Stomach smooth muscle (tissue), 2 donors: Measurements from ENCODE around the gene CAV2.

Experiments
- H3K27ac ChIP-seq: one replicate; pipeline ENCODE4 v1.7.0; 2013; ENCODE audit warnings: mild to moderate bottlenecking, low read length, inconsistent platforms
- H3K27me3 ChIP-seq, 2 donors: one replicate each; pipeline ENCODE4 v1.7.0; 2013; ENCODE audit warnings: low read length in 2 of 2; ENCODE audit not compliant: insufficient read depth in 2 of 2, control insufficient read depth in 1 of 2
- H3K36me3 ChIP-seq, 2 donors: one replicate each; pipeline ENCODE4 v1.7.0; 2013; ENCODE audit warnings: low read length in 2 of 2; ENCODE audit not compliant: control insufficient read depth in 2 of 2, insufficient read depth in 2 of 2
- H3K4me1 ChIP-seq: one replicate; pipeline ENCODE4 v1.7.0; 2013; ENCODE audit warnings: low read length; ENCODE audit not compliant: control insufficient read depth, insufficient read depth
- H3K4me3 ChIP-seq, 2 donors: one replicate each; pipeline ENCODE4 v1.7.0; 2013; ENCODE audit warnings: low read length in 2 of 2
- H3K9ac ChIP-seq, 2 donors: one replicate each; pipeline ENCODE4 v1.7.0; 2013; ENCODE audit warnings: low read length in 2 of 2, mild to moderate bottlenecking in 1 of 2
- H3K9me3 ChIP-seq, 2 donors: one replicate each; pipeline ENCODE4 v1.7.0; 2013; ENCODE audit warnings: low read length in 2 of 2; ENCODE audit not compliant: control insufficient read depth in 2 of 2
- donor health status: healthy.
- donor health status: Pancreatic carcinoma.

Gene CAV2

DNA sequence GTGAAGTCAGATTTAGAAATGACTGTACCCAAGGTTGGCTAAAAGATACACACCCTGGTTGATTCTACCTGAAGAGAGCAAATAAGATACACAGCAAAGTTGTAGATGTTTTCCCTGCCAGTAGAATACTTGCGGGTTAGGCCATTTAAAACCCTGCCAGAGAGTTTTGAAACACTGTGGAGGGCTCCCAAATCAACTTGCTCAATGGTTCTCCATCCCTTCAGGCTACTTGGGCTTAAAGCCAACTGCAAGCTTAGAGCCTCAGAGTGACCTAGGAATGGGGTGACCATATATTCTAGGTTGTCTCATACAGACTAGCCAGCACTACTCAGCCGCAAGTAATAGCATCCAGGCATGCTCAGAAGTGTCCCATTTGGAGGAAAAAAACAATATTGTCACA lies 35.3 kb downstream of the CAV2 start:
- Histone ChIP-seq H3K27me3 (no peaks in the 10 kb centered on the region), H3K4me3 (peak overlapping the region in 1 of 2 donors; percentile 26), H3K9me3 (no peaks in the 10 kb centered on the region), H3K4me1 (peaks cover 35% of the 10 kb centered on the region), H3K27ac (peak overlapping the region; percentile 50), H3K36me3 (peaks cover 21 to 32% of the 10 kb centered on the region in 2 donors), H3K9ac (no peak overlapping the region)

DNA sequence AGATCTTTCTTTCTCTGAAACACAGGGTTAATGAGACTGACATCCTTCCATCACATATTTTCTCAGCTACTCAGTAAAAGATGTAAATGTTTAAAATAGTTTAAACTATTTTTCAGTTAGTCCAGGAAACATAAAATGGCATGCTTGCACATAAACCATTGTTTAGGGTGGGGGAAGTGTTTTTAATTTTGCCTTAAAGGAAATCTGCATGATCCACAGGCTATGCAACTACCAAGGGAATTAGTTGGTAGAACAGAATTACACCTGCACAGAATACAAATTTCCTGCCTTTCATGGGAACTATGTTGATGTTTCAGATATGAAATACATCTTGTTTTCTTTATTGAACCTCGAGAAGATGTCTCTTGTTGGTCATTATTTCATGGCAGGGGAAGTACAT lies 35.9 kb downstream of the CAV2 start:
- Histone ChIP-seq H3K9ac (no peak overlapping the region), H3K9me3 (no peaks in the 10 kb centered on the region), H3K27ac (peak overlapping the region; percentile 50), H3K4me3 (no peak overlapping the region), H3K27me3 (no peaks in the 10 kb centered on the region), H3K36me3 (peaks cover 20 to 32% of the 10 kb centered on the region in 2 donors), H3K4me1 (peaks cover 29% of the 10 kb centered on the region)

DNA sequence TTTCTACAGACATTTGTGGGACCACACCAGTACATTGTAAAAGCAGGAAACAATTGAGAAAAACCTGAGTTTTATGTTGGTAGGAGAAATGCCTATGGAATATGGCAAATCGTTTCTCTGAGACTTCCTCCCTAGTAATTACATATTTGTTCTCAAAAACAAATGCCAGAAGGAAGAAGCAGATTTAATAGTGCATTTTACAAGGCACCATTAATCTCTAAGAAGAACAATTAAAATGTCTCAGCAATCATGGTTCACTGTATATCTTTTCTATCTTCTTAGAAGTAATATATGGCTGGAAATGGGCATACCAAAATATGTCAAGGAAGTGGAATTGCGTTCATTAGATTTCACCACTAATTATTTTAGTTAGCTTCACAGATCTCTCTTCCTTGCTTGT lies 38.6 kb downstream of the CAV2 start:
- H3K27ac ChIP-seq: peak overlapping the region; percentile 65
- peaks cover 29% of the 10 kb centered on the region for H3K4me1 ChIP-seq

DNA sequence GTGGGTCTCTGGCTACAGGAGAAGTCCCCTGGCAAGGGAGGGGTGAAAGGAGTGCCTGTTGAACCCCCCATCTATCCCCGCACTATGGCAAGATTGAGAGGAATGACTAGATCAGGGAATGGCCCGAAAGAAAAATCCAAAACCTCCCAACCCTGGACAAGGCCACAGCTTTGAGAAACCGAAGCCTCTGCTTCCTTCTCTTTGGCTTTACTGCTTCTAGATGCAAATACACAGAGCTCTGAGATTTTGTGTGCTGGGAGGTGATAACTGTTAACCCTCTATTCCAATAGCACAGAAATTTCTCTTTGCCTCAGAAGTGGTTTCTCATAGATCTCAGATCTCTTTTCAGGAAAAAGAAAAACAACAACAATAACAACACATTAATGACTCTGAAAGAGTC lies 40.3 kb downstream of the CAV2 start:
- H3K9me3 ChIP-seq: no peaks in the 10 kb centered on the region
- H3K27ac ChIP-seq: peak overlapping the region; percentile 37
- no peaks in the 10 kb centered on the region for H3K27me3 ChIP-seq
- H3K4me1 ChIP-seq: peaks cover 25% of the 10 kb centered on the region
- peaks cover 16 to 29% of the 10 kb centered on the region in 2 donors for H3K36me3 ChIP-seq
- H3K9ac ChIP-seq: peak overlapping the region in 1 of 2 donors; percentile 17
- H3K4me3 ChIP-seq: no peak overlapping the region

More for the DNA sequence above, 38.6 kb downstream of the CAV2 start:
- Histone ChIP-seq H3K27me3 (no peaks in the 10 kb centered on the region), H3K9me3 (no peaks in the 10 kb centered on the region), H3K36me3 (peaks cover 18 to 32% of the 10 kb centered on the region in 2 donors), H3K9ac (no peak overlapping the region), H3K4me3 (no peak overlapping the region)

DNA sequence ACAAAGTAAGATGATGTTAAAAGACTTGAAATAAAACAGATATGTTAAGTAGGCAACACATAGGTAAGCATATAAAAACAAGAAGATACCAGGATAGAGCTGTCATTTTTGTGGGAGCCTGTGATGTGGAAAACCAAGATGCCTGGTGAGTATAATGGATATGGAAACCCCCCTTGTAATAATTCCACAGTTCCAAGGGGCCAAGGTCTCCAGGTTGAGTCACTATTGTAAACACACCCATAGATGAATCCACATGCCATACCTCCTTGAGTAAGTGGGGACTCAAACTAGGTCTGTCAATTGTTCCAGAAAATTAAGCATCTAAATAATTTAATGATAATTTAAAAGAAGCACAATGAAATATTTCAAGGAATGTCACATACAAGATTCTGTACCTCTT lies 41.2 kb downstream of the CAV2 start:
- peak overlapping the region; percentile 3 for H3K27ac ChIP-seq
- H3K4me3 ChIP-seq: no peak overlapping the region
- no peaks in the 10 kb centered on the region for H3K9me3 ChIP-seq
- H3K9ac ChIP-seq: no peak overlapping the region
- H3K4me1 ChIP-seq: peaks cover 22% of the 10 kb centered on the region
- H3K36me3 ChIP-seq: peaks cover 13 to 22% of the 10 kb centered on the region in 2 donors
- H3K27me3 ChIP-seq: no peaks in the 10 kb centered on the region

DNA sequence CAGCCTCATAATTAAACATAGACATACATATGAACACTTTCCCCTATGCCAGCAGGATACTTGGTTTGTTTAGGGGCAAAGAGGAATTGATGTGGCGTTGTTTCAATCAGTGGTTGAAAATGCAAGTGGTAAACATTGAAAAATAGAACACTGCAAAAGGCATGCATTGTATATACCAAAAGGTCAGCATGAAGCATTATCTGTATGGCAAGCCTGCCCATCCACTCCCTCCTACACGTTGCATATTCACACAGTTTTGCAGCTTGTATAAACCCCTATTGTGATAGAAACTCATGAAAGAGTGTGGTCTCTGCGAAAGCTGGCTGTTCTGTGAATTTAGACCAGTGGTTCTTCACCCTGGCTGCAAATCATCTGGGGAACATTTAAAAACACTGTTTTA lies 42.4 kb downstream of the CAV2 start:
- Histone ChIP-seq H3K4me1 (peaks cover 23% of the 10 kb centered on the region), H3K27ac (peak overlapping the region; percentile 68), H3K4me3 (no peak overlapping the region), H3K9ac (peak overlapping the region in 1 of 2 donors; percentile 4), H3K9me3 (no peaks in the 10 kb centered on the region), H3K36me3 (peaks cover 13 to 18% of the 10 kb centered on the region in 2 donors), H3K27me3 (no peaks in the 10 kb centered on the region)

DNA sequence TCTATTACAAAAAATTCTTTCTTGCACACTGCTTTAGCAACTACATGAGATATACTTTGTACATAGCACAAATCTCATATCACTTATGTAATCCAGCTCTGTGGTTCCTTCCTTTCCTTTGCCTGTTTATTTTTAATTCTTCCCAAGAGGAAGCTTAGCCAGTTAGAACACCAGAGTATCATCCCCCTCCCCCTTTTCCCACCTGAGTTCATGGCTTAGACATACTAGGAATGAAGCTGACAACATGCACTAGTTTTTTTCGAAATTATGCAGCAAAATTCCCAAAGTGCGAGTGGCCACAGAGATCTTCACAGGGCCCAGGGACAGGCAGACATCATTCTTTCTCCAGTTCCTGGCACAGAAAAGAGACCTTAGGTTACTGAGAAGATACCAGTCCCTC lies 43.1 kb downstream of the CAV2 start:
- no peak overlapping the region for H3K4me3 ChIP-seq
- H3K36me3 ChIP-seq: peaks cover 7 to 13% of the 10 kb centered on the region in 2 donors
- no peak overlapping the region for H3K9ac ChIP-seq
- peaks cover 18% of the 10 kb centered on the region for H3K4me1 ChIP-seq
- H3K9me3 ChIP-seq: no peaks in the 10 kb centered on the region
- H3K27me3 ChIP-seq: no peaks in the 10 kb centered on the region
- H3K27ac ChIP-seq: peak overlapping the region; percentile 68

DNA sequence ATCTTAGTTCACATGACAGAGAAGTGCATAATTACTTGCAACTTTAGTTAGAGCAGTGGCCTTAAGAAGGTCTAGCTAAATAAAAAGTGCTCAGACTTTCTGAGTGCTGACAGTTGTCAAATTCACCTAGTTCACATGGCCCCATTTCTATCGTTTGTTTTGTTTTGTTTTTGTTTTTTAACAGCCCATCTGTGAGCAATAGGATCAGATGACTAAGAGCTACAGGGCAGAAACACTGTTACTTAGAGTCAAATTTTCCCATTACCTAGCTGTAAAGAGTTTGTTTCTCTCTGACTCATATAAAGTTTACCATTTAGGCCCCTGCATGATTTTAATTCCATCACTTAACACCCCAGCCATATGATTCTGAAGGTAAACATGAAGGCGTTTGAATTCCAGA lies 44.1 kb downstream of the CAV2 start:
- Histone ChIP-seq H3K9me3 (no peaks in the 10 kb centered on the region), H3K27me3 (no peaks in the 10 kb centered on the region), H3K27ac (peak overlapping the region; percentile 68), H3K4me3 (no peak overlapping the region), H3K9ac (no peak overlapping the region), H3K36me3 (peaks cover 8 to 13% of the 10 kb centered on the region in 2 donors), H3K4me1 (peaks cover 26% of the 10 kb centered on the region)

DNA sequence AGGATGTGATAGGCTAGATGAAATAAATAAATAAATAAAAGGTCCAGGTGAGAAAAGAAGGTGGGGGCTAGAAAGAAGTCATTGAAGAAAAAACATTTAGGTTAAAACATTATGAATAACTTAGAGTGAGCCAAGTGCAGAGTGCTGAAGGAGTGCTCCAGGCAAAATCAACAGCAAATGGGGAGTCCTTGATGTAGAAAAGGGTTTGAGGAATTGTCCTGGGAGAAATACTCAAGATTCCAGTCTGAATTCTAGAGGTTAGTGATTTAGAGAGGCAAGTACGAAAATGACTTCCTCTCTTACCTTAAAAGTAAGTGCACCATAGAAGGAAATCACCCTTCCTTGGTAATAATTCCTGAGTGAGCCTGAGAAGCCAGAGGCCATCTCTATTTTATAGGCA lies 44.9 kb downstream of the CAV2 start:
- Histone ChIP-seq H3K4me3 (no peak overlapping the region), H3K4me1 (peaks cover 28% of the 10 kb centered on the region), H3K27me3 (no peaks in the 10 kb centered on the region), H3K9me3 (no peaks in the 10 kb centered on the region), H3K36me3 (peaks cover 9 to 12% of the 10 kb centered on the region in 2 donors), H3K27ac (peak overlapping the region; percentile 68), H3K9ac (no peak overlapping the region)

DNA sequence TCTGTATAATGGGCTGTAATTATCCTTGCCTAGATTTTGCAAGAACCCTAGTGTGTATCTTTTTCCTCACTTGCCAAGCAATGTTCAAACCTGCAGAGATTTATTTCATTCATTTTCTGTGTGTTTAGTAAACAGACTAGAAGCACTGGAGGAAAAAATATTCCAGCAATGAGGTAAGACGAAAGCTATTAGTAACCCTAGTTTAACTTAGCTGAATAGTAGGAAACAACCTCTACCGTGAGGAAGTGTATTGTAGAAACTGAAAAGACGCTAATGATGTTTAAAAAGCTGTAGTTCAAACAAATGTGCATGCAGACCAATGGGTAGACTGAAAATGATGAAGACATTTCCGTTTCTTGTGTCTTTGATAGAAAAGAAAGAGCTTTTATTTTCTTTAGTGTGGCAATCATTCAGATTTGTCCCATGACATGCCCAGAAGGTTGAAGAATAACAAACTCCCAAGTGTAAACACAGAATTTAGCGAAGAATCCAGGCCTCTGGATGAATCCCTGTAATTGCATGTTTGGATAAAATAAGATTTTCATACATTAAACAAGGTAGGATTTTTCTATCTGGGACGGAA lies 46.0 kb downstream of the CAV2 start:
- peaks cover 28% of the 10 kb centered on the region for H3K4me1 ChIP-seq

DNA sequence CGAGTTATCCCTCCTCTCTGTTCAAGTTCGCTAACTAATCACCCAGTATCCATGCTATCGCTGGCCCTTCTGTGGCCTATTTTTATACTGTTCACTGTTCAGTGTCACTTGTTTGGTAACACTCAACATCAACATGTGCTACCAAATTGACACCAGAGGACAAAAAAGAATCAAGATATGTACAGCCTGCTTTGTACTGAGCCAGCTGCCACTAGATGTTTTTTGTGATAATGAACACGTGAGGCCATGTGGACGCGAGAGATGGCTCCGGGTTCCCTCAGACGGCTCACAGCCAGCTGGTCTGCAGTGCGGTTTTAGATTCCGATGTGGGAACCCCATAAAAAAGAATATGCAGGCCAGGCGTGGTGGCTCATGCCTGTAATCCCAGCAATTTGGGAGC lies 46.5 kb downstream of the CAV2 start:
- Histone ChIP-seq H3K27me3 (no peaks in the 10 kb centered on the region), H3K4me3 (no peak overlapping the region)

More for the DNA sequence above, 46.0 kb downstream of the CAV2 start:
- Histone ChIP-seq H3K27me3 (no peaks in the 10 kb centered on the region), H3K9ac (no peak overlapping the region), H3K4me3 (no peak overlapping the region), H3K36me3 (peaks cover 12% of the 10 kb centered on the region in 2 donors), H3K27ac (peak overlapping the region; percentile 68), H3K9me3 (no peaks in the 10 kb centered on the region)

More for the DNA sequence above, 46.5 kb downstream of the CAV2 start:
- peaks cover 31% of the 10 kb centered on the region for H3K4me1 ChIP-seq
- H3K9ac ChIP-seq: no peak overlapping the region
- H3K36me3 ChIP-seq: peaks cover 12 to 15% of the 10 kb centered on the region in 2 donors
- H3K27ac ChIP-seq: peak overlapping the region; percentile 68
- no peaks in the 10 kb centered on the region for H3K9me3 ChIP-seq
